HG02981 (cell line): ENCODE results near the gene PRKAB2.
"Not testable (repeated sequence)": the region's sequence is repeated elsewhere in the genome, so short reads cannot be mapped to it uniquely, and the experiment has no call there.

ENCODE experiments used
- ATAC-seq: cut with Tn5 transposase; IDR thresholded peaks from one replicate; pipeline ENCODE4 v1.9.1; 2021; ENCODE audit warnings: mild to moderate bottlenecking, moderate library complexity; ENCODE audit not compliant: unreplicated experiment

Gene PRKAB2

GRCh38 chr1:147111381-147112130 lies 60.7 kb downstream of the PRKAB2 start:
- ATAC-seq, result no peak

- no peak for ATAC-seq
Observed at GRCh38 chr1:147110872-147111271, 61.4 kb downstream of the PRKAB2 start.

- ATAC-seq, result no peak
Observed at GRCh38 chr1:147110434-147110833, 61.8 kb downstream of the PRKAB2 start.

GRCh38 chr1:147109762-147110161 lies 62.5 kb downstream of the PRKAB2 start:
- ATAC-seq, result no peak

GRCh38 chr1:147109041-147109440 lies 63.2 kb downstream of the PRKAB2 start:
- ATAC-seq, result no peak

GRCh38 chr1:147106407-147106881 lies 65.8 kb downstream of the PRKAB2 start:
- ATAC-seq, result not testable (repeated sequence)

GRCh38 chr1:147105909-147106308 lies 66.4 kb downstream of the PRKAB2 start:
- no peak for ATAC-seq
